ENCODE results near the gene TDRD6. TPM values are rescaled to one million over a fixed set of nuclear protein-coding genes. Genes with fewer than 3 reads are reported as not detected.
A peak's percentile ranks its signal among the peaks of the same experiment; 100 is the strongest.

TDRD6 gene
- total RNA-seq, 1 donor from 2014 or later = 0.53 TPM

GRCh38 chr6:46699970-46700369 lies 12.3 kb downstream of the TDRD6 start:
- Histone ChIP-seq H3K4me1 (no peaks in the 10 kb centered on the region), H3K36me3 (no peaks in the 10 kb centered on the region), H3K27ac (no peak overlapping the region), H3K4me3 (no peak overlapping the region), H3K9me3 (no peaks in the 10 kb centered on the region), H3K27me3 (no peaks in the 10 kb centered on the region)
- TF ChIP-seq, protein P1, sequence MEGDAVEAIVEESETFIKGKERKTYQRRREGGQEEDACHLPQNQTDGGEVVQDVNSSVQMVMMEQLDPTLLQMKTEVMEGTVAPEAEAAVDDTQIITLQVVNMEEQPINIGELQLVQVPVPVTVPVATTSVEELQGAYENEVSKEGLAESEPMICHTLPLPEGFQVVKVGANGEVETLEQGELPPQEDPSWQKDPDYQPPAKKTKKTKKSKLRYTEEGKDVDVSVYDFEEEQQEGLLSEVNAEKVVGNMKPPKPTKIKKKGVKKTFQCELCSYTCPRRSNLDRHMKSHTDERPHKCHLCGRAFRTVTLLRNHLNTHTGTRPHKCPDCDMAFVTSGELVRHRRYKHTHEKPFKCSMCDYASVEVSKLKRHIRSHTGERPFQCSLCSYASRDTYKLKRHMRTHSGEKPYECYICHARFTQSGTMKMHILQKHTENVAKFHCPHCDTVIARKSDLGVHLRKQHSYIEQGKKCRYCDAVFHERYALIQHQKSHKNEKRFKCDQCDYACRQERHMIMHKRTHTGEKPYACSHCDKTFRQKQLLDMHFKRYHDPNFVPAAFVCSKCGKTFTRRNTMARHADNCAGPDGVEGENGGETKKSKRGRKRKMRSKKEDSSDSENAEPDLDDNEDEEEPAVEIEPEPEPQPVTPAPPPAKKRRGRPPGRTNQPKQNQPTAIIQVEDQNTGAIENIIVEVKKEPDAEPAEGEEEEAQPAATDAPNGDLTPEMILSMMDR (IDR thresholded peaks at IDR 0.05) = no peak
- intact Hi-C loops (cut with DNase I) = no loop called here
- no peak for DNase-seq (ENCODE audit: low spot score in 2 of 2)

GRCh38 chr6:46704562-46704961 lies 16.9 kb downstream of the TDRD6 start:
- DNase-seq (ENCODE audit: low spot score in 2 of 2) = no peak
- Histone ChIP-seq H3K9me3 (no peaks in the 10 kb centered on the region), H3K27me3 (no peaks in the 10 kb centered on the region), H3K4me3 (no peak overlapping the region), H3K27ac (no peak overlapping the region), H3K4me1 (no peaks in the 10 kb centered on the region), H3K36me3 (no peaks in the 10 kb centered on the region)
- TF ChIP-seq, protein P1 (IDR thresholded peaks at IDR 0.05) = peak in 1 of 3 experiments; percentile 8
- intact Hi-C loops (cut with DNase I) = no loop called here

- Histone ChIP-seq H3K4me1 (no peaks in the 10 kb centered on the region), H3K36me3 (no peaks in the 10 kb centered on the region), H3K27ac (no peak overlapping the region), H3K27me3 (no peaks in the 10 kb centered on the region), H3K4me3 (no peak overlapping the region), H3K9me3 (no peaks in the 10 kb centered on the region)
- no peak for DNase-seq (ENCODE audit: low spot score in 2 of 2)
- intact Hi-C loops (cut with DNase I) = no loop called here
- TF ChIP-seq, protein P1 (IDR thresholded peaks at IDR 0.05) = no peak
These were observed 18.8 kb downstream of the TDRD6 start for GRCh38 chr6:46706464-46706863.

DNA sequence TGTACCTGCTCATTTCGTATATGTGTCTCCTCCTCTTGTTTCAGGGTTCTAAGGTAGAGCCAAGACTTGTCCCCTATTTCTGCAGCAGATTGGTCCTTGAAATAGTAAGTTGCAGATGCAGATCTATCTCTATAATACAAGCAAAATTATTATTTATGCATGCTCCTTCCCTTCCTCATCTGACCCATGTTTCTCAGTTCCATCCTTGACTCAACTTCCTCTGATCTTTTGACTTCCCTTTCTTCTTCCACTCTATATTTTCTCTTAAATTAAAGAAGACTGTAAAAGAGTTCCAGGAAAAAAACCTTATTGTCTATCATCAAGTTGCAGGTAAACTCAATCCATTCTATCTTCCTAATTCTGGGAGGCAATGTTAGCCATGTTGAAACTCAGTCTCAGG lies 23.8 kb downstream of the TDRD6 start:
- no peaks in the 10 kb centered on the region for H3K27me3 ChIP-seq
- no peaks in the 10 kb centered on the region for H3K36me3 ChIP-seq
- TF ChIP-seq, protein P1 (IDR thresholded peaks at IDR 0.05) = no peak
- no peak overlapping the region for H3K27ac ChIP-seq
- H3K4me3 ChIP-seq = no peak overlapping the region
- H3K9me3 ChIP-seq = no peaks in the 10 kb centered on the region
- no peaks in the 10 kb centered on the region for H3K4me1 ChIP-seq
- no peak for DNase-seq (ENCODE audit: low spot score in 2 of 2)
- intact Hi-C loops (cut with DNase I) = no loop called here

GRCh38 chr6:46715141-46715540 lies 27.5 kb downstream of the TDRD6 start:
- DNase-seq (ENCODE audit: low spot score in 2 of 2) = no peak

More at GRCh38 chr6:46715141-46715540, 27.5 kb downstream of the TDRD6 start:
- Histone ChIP-seq H3K4me1 (no peaks in the 10 kb centered on the region), H3K36me3 (no peaks in the 10 kb centered on the region), H3K9me3 (no peaks in the 10 kb centered on the region), H3K4me3 (no peak overlapping the region), H3K27ac (no peak overlapping the region), H3K27me3 (no peaks in the 10 kb centered on the region)
- TF ChIP-seq, protein P1 (IDR thresholded peaks at IDR 0.05) = no peak
- intact Hi-C loops (cut with DNase I) = no loop called here
